GM19467 (cell line): ENCODE data around the gene ANKH.
A peak's percentile ranks its signal among the peaks of the same experiment; 100 is the strongest.
"Not testable (repeated sequence)": the region's sequence is repeated elsewhere in the genome, so short reads cannot be mapped to it uniquely, and the experiment has no call there.

Source experiments
- ATAC-seq: cut with Tn5 transposase; IDR thresholded peaks from one replicate; pipeline ENCODE4 v1.9.1; 2021; ENCODE audit warnings: mild to moderate bottlenecking, moderate library complexity; ENCODE audit not compliant: unreplicated experiment

Gene ANKH

DNA sequence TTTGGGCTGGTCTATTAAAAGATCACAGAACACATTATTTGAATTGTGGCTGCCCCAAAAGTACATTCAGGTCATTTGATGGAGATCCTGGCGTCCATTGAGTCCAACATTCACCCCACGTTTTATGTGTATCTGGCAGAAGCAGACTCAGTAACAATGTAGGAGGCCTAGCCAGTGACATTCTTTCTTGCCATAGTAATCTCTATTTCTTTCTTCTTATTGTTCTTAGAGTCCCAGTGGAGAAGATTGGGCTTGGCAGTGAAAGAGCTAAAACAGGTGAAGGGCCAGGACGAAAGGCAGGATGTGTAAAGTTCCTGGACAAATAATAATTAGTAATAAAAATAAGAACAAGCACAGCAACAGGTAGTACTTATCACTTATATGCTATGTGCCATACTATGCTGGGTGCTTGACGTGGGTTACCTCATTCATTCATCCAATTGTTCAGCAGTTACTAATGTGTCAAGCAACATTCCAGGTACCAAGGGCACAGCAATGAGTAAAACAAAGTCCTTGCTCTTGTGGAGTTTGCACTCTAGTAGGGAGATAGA is 12.6 kb upstream of the ANKH start:
- no peak for ATAC-seq

GRCh38 chr5:14882658-14883580 is 11.3 kb upstream of the ANKH start:
- no peak for ATAC-seq

- ATAC-seq: no peak
Observed at GRCh38 chr5:14881826-14882225, 10.2 kb upstream of the ANKH start.

DNA sequence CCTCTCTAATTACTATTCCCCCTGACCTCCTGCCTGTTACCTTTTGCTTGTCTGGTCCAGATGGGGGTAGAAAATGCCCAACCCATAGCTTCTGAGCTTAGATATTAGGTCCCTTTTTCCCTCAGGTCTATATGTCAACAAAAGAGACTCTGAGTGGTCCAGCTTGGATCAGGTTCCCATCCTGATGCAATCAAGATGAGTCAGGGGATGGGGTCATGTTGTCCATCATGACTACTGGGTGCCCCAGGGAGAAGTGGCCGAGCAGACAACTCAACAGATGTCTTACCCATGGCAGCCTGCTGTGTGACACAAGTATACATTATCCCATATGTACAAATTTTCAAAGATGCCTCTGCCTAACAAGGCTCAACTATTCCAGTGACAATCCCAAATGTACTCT is 9.1 kb upstream of the ANKH start:
- no peak for ATAC-seq

DNA sequence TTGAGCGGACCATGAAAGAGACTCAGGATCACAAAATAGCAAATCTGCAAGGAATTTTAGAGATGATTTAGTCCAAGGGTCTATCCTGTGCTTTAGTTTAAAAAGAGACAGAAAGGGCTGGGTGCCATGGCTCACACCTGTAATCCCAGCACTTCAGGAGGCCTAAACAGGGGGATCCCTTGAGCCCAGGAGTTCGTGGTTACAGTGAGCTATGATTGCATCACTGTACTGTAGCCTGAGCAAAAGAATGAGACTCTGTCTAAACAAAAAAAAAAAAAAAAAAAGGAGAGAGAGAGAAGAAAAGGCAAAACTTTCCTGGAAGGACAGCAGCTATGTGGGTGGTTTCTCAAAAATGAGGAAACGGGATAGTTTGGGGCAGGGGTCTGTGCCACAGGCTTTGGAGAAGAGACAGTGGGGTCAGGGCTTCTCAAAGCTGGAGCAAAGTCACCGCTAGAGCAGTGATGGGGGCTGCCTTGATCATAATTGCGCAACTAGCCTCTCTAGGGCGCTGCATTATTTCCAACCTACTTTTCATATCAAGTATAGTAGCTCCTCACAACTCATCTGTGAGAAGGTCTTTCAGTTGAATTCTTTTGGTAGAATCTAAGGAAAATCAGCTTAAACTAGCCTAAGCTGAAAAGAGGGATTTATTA is 8.5 kb upstream of the ANKH start:
- no peak for ATAC-seq

DNA sequence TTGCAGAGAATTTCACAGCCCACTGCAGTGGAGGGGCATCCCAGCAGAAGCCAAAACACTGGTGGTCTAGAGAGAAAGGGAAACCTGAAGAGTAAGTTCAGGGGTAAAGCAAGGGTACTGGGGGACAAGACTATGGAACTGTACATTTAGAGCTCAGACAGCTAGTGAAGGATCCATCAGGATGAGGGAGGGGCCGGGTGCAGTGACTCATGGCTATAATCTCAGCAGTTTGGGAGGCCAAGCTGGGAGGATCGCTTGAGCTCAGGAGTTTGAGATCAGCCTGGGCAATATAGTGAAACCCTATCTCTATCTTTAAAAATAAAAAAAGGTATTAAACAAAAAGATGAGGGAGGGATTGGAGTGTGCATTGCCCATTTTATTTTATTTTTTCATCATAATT is 7.8 kb upstream of the ANKH start:
- no peak for ATAC-seq

DNA sequence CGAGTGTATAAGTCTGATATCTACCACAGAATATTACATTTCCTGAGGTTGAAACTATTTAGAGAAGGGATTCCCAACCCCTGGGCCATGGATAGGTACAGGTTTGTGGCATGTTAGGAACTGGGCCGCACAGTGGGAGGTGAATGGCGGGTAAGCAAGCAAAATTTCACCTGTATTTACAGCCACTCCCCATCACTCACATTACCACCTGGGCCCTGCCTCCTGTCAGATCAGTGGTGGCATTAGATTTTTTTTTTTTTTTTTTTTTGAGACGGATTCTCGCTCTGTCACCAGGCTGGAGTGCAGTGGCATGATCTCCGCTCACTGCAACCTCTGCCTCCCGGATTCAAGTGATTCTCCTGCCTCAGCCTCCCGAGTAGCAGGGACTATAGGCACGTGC is 6.6 kb upstream of the ANKH start:
- ATAC-seq: not testable (repeated sequence)

DNA sequence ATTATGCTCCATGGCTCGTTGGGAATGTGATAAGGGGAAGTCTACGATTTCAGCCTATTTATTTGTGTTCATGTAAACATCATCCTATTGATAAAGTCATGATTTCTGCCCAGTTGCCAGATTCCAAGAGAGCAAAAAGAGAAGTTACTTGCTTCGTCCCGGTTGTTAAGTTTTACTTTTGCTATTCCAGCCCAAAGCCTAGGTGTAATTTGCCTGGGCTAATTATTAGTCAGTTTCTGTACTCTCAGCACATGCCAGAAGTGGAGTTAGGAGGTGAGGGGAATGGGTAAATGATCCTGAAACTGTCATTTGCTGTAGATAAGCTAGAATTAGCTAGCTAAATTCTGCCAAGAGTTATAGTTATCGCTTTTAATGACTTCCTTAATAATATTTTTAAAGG is 4.5 kb upstream of the ANKH start:
- no peak for ATAC-seq

- no peak for ATAC-seq
Observed at GRCh38 chr5:14873790-14874189, 2.2 kb upstream of the ANKH start.

- no peak for ATAC-seq
Observed at GRCh38 chr5:14873093-14873492, 1.5 kb upstream of the ANKH start.

GRCh38 chr5:14872070-14872989 is 752 bp upstream of the ANKH start:
- peak; percentile 42 for ATAC-seq

GRCh38 chr5:14870337-14871213 is 1.0 kb downstream of the ANKH start:
- no peak for ATAC-seq

DNA sequence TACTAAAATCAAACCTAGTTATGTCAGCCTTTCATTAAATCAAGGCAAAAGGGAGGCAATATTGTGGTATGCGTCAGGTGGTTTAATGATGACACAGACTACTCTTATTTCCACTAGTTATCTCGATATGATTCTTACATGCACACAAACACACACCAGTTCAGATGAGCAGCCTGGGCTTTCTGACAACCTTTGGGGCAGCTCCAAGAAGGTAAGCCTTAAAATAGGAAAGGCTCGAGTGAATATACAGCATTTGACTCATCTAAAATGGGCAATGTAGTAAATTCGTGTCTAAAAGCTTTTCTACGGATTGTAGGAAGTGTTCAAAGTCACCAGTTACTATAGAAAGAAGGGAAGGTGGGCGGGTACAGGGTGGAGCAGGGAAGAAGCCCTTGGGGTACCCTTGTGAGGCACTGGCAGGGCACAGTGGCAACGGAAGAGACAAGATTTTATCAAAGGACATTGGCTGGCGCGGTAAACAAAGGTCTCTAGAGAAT is 1.9 kb downstream of the ANKH start:
- ATAC-seq: no peak

- no peak for ATAC-seq
Observed at GRCh38 chr5:14869233-14869632, 2.3 kb downstream of the ANKH start.

DNA sequence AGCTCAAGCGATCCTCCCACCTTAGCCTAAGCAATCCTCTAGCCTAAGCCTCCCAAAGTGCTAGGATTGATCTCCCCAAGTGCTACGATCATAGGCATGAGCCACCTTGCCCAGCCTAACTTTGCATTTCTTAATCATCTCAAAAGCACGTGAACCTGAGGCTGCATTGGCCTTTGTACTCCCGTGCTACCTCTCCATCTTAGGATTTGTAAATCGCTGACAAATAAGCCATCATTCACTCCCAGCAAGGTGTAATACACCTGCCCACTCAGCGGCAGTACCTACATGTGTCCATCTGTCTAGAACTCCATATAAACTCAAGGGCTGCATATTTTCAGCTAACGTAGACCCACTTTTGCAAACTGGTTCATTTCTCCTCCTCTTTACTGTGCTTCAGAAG is 2.8 kb downstream of the ANKH start:
- no peak for ATAC-seq

GRCh38 chr5:14864181-14864812 is 7.3 kb downstream of the ANKH start:
- no peak for ATAC-seq

GRCh38 chr5:14863105-14863504 is 8.5 kb downstream of the ANKH start:
- ATAC-seq: no peak

GRCh38 chr5:14861123-14861765 is 10.3 kb downstream of the ANKH start:
- ATAC-seq: no peak

DNA sequence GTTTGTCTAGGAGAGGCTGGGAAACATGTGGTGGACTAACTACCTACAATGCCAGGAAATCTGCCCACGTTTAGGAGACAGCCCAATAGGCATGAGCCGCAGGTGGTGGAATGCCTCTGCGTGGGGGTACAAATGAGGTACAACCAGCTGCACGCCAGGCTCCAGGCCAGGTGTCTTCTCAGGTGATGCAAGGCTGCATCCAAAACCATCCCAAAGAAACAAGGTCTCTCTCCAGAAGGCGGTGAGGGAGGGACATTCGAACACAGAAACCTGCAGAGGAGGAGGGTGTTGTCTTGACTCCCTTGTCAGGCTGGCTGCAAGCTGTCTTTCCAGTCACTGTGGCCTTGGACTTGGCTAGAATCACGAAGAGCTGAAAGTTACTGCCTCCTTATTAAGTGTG is 11.6 kb downstream of the ANKH start:
- ATAC-seq: no peak
